Stimulated activated effector memory CD8-positive, alpha-beta T cell treated with anti-CD3 and anti-CD28 coated beads, Interleukin-12 subunit alpha, Interleukin-12 subunit beta, amount 100 ng/mL, for 72 hours (primary cell): Measurements from ENCODE around the gene ERAP2.
"Not testable (repeated sequence)": the region's sequence is repeated elsewhere in the genome, so short reads cannot be mapped to it uniquely, and the experiment has no call there.

Experiments
- ATAC-seq: fragments of 150-1000 bp; cut with Tn5 transposase; 2 replicates; pipeline ENCODE4 v1.10.0; 2021
- DNase-seq, 2 donors: peaks; one replicate each; pipeline ENCODE4 v3.0.0; 2021 to 2022; ENCODE audit warnings: low spot score in 2 of 2
- H3K27ac Mint-ChIP-seq: one replicate; pipeline ENCODE4 v1.8.0; 2022; ENCODE audit warnings: mild to moderate bottlenecking, mixed read lengths
- H3K36me3 Mint-ChIP-seq: one replicate; pipeline ENCODE4 v1.8.0; 2022; ENCODE audit warnings: mild to moderate bottlenecking, mixed read lengths
- H3K4me1 Mint-ChIP-seq: one replicate; pipeline ENCODE4 v1.8.0; 2022; ENCODE audit warnings: mixed read lengths
- H3K4me3 Mint-ChIP-seq: one replicate; pipeline ENCODE4 v1.8.0; 2022; ENCODE audit warnings: mild to moderate bottlenecking, mixed read lengths
- H3K9me3 Mint-ChIP-seq: one replicate; pipeline ENCODE4 v1.8.0; 2022; ENCODE audit warnings: mixed read lengths

Gene ERAP2

GRCh38 chr5:96930058-96930457, 53.8 kb downstream of the ERAP2 start:
- Mint-ChIP-seq H3K36me3 (peaks cover 14% of the 10 kb centered on the region), H3K9me3 (no peaks in the 10 kb centered on the region), H3K4me3 (no peak overlapping the region), H3K27ac (no peak overlapping the region), H3K4me1 (peaks cover 50% of the 10 kb centered on the region)
- no peak for DNase-seq
- no peak for ATAC-seq

- Mint-ChIP-seq H3K27ac (no peak overlapping the region), H3K4me1 (peaks cover 50% of the 10 kb centered on the region), H3K9me3 (no peaks in the 10 kb centered on the region), H3K36me3 (peaks cover 20% of the 10 kb centered on the region), H3K4me3 (no peak overlapping the region)
- ATAC-seq (no peak), DNase-seq (no peak)
Measured at GRCh38 chr5:96930589-96930988, 54.3 kb downstream of the ERAP2 start.

GRCh38 chr5:96931037-96931436, 54.7 kb downstream of the ERAP2 start:
- Mint-ChIP-seq H3K4me1 (peaks cover 50% of the 10 kb centered on the region), H3K36me3 (peaks cover 24% of the 10 kb centered on the region)
- ATAC-seq, H3K27ac Mint-ChIP-seq, H3K9me3 Mint-ChIP-seq, DNase-seq, H3K4me3 Mint-ChIP-seq: not testable (repeated sequence)

GRCh38 chr5:96931605-96932004, 55.3 kb downstream of the ERAP2 start:
- Mint-ChIP-seq H3K27ac (no peak overlapping the region), H3K4me1 (peaks cover 50% of the 10 kb centered on the region), H3K9me3 (no peaks in the 10 kb centered on the region), H3K36me3 (peaks cover 24% of the 10 kb centered on the region), H3K4me3 (peak overlapping the region; percentile 76)
- DNase-seq (no peak), ATAC-seq (no peak)

GRCh38 chr5:96932026-96932425, 55.7 kb downstream of the ERAP2 start:
- ATAC-seq: no peak
- Mint-ChIP-seq H3K36me3 (peaks cover 24% of the 10 kb centered on the region), H3K4me3 (peak overlapping the region; percentile 76), H3K27ac (no peak overlapping the region), H3K4me1 (peaks cover 52% of the 10 kb centered on the region), H3K9me3 (no peaks in the 10 kb centered on the region)
- no peak for DNase-seq

- Mint-ChIP-seq H3K27ac (peak overlapping the region; percentile 93), H3K36me3 (peaks cover 24% of the 10 kb centered on the region), H3K9me3 (no peaks in the 10 kb centered on the region), H3K4me1 (peaks cover 69% of the 10 kb centered on the region), H3K4me3 (peak overlapping the region; percentile 76)
- no peak for ATAC-seq
- DNase-seq: peak in 1 of 2 donors; percentile 58
Measured at GRCh38 chr5:96933764-96934707, 57.7 kb downstream of the ERAP2 start.

DNA sequence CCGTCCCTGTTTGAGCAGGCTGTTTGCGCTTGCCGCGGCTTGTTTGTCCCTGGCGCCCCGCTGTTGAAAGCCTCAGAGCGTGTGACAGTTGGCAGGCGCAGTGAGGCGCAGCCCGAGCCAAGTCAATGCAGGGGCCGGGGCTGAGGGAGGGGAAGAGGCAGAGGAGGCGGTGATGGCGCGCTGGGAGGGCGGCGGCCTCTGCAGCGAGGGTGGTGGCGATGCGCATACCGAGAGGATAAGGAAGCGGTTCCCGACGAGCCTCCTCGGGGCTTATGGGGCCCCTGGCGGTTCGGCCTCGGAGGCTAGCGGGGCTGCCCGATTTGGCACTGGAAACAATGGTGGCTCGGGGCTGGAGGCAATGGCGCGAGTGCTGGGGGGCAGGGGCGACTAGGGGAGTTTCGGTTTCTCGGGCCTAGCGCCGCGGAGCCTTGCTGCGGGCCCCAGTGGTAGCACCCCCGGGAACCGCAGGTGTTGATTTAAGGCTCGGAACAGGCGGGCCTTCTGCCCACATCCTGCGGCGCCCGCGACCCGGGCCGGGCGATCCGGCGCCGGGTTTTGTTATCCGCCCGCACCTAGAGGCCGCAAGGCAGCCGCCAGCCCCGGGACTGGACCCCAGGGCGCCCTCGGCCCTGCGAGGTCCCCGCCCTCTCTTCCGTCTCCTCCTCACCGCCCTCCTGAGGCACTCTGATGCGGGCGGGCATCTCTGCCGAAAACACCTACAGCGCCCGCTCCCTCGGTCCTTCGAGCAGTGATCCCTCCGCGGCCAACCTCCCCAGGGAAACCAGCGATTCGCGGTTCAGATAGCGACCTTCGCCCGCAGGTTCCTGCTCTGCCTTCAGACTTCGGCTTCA, 58.6 kb downstream of the ERAP2 start:
- ATAC-seq (peak; percentile 85), DNase-seq (peak; percentile 98)
- Mint-ChIP-seq H3K27ac (peak overlapping the region; percentile 93), H3K9me3 (no peaks in the 10 kb centered on the region), H3K36me3 (peaks cover 24% of the 10 kb centered on the region), H3K4me1 (peaks cover 65% of the 10 kb centered on the region), H3K4me3 (peak overlapping the region; percentile 76)

DNA sequence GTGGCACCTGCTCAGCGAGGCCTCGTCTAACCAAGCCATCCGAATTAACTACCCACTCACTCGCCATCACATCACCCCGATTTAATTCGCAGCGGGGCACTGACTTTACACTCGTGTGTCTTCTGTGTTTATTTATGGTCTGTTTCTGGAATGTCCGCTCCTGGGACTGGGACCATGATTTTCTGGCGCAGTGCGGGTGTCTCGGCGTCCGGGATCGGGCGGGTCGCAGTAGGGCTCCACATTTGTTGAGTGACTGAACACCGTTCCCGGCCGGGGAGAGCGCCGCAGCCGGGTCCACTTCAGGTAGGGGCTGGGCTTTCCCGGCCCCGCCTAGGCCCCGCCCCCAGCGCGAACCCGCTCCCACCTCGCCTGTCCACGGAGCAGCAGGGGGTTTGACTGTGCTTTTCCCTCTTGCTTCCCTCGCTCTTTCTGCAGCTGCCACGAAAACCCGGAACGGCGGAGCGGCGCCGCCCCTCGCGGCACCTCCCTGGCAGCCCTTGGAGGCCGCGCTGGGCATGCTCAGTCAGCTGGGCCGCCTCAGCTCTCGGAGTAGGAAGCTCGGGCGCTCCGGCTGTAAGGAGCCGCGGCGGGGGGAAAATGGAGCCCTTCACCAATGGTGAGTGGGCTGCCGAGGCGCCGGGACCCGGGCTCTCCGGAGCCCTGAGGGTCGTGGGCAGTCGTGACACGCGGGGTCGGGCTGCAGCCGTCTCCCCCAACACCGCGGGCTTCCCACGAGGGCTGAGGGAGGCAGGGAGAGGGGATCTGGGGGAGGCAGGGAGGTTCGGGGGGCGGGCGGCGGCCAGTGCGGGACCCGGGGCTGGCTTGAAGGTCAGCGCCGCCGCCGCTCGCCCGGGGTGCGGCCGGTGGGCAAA, 59.5 kb downstream of the ERAP2 start, which contains the start of gene LNPEP:
Gene LNPEP (plus strand): TSS at position 522 of the 872 bp plus-strand sequence. CDS start 76 bp downstream, at position 598.
- peak; percentile 90 to 97 for DNase-seq
- Mint-ChIP-seq H3K4me1 (peaks cover 66% of the 10 kb centered on the region), H3K27ac (peak within 1 kb of the TSS; percentile 93), H3K4me3 (peak within 1 kb of the TSS; percentile 76), H3K9me3 (no peaks in the 10 kb centered on the region), H3K36me3 (peaks cover 29% of the 10 kb centered on the region)
- peak; percentile 75 for ATAC-seq

DNA sequence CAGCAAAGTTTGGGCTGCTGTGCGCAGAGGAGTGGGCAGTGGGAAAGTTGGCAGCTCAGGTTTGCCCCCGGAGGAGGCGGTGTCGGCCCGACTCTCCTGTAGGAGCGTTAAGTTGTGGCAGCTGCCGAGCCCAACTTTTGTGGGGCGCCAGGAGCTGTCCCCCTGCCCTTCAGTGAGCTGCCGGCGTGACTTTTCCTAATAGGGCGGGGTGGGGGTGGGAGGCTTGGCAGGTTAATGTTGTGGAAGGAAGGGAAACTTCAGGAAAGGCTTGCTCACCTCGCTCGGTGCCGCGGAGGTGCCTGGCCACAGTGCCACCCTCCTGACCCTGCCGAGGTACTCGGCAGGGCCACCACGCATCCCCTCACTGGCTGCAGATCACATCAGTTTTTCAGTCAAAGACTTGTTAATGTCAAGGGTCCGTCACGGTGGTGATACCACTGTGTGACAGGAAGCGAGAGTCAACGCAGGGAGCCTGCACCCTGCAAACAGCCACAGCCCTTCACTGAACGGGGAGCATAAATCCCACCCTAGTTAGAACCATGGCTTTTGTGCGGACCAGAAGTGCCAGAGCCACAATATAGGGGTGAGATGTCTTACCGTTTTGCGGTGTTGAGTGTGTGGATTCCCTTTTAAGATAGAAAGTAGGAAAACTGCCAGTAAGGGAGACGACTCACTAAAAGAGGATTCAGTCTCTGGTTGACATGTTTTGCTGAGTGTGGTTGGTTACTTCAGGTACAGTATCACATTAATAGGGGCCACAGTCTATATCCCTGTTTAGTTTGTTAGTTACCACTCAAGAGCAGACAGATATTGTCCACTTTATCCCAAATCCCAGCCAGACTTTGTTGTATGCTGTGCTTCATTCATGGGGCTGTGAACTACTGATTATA, 60.4 kb downstream of the ERAP2 start:
- ATAC-seq: peak; percentile 41
- DNase-seq: peak; percentile 21 to 77
- peaks cover 29% of the 10 kb centered on the region for H3K36me3 Mint-ChIP-seq

GRCh38 chr5:96940586-96940985, 64.3 kb downstream of the ERAP2 start:
- Mint-ChIP-seq H3K4me1 (peaks cover 62% of the 10 kb centered on the region), H3K27ac (peak overlapping the region; percentile 74), H3K4me3 (no peak overlapping the region), H3K9me3 (no peaks in the 10 kb centered on the region), H3K36me3 (peaks cover 10% of the 10 kb centered on the region)
- ATAC-seq (no peak), DNase-seq (no peak)

More for the DNA sequence above, 60.4 kb downstream of the ERAP2 start:
- Mint-ChIP-seq H3K27ac (peak overlapping the region; percentile 93), H3K9me3 (no peaks in the 10 kb centered on the region), H3K4me3 (peak overlapping the region; percentile 76), H3K4me1 (peaks cover 66% of the 10 kb centered on the region)

DNA sequence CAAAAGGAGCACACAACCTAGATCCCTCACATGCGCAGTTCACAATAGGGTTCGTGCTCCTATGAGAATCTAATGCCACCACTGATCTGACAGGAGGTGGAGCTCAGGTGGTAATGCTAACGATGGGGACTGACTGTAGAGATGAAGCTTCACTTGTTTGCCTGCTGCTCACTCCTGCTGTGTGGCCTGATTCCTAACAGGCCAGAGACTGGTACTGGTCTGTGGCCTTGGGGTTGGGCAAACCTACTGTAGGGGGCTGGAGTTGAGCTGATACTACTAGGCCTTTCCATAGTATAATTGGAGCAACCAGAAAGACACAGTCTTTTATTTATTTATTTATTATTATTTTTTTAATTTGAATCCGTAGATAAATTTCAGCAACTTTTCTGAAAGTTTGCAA, 64.8 kb downstream of the ERAP2 start:
- Mint-ChIP-seq H3K4me1 (peaks cover 68% of the 10 kb centered on the region), H3K36me3 (peaks cover 5% of the 10 kb centered on the region), H3K4me3 (no peak overlapping the region), H3K27ac (no peak overlapping the region), H3K9me3 (no peaks in the 10 kb centered on the region)
- ATAC-seq (no peak), DNase-seq (no peak)

GRCh38 chr5:96942078-96942477, 65.8 kb downstream of the ERAP2 start:
- no peaks in the 10 kb centered on the region for H3K9me3 Mint-ChIP-seq
- H3K4me3 Mint-ChIP-seq: no peak overlapping the region
- H3K4me1 Mint-ChIP-seq: peaks cover 68% of the 10 kb centered on the region
- ATAC-seq (peak; percentile 69), DNase-seq (no peak)
- no peak overlapping the region for H3K27ac Mint-ChIP-seq
- H3K36me3 Mint-ChIP-seq: peaks cover 5% of the 10 kb centered on the region

- Mint-ChIP-seq H3K4me1 (peaks cover 62% of the 10 kb centered on the region), H3K36me3 (peaks cover 9% of the 10 kb centered on the region), H3K27ac (no peak overlapping the region), H3K9me3 (no peaks in the 10 kb centered on the region), H3K4me3 (no peak overlapping the region)
- DNase-seq: no peak
- no peak for ATAC-seq
Measured at GRCh38 chr5:96942911-96943310, 66.6 kb downstream of the ERAP2 start.

DNA sequence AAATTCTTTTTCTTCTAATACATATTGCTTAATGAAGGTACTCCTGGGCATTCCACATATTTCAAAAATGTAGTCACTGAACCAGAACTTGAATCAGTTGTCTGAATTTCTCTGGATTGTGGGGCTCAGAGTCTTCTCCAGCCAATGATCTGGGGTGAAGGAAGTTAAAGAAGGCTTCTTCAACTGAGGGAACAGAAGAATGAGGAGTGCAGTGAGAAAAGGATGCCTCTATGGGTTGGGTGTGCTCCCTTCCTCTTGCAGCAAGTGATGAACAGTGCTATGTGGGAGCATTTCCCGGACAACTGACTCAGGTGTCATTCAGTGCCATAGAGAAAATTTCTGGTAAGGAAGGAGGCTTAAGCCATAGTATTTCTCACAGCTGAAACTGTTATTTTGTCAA, 67.5 kb downstream of the ERAP2 start:
- Mint-ChIP-seq H3K4me1 (peaks cover 53% of the 10 kb centered on the region), H3K9me3 (no peaks in the 10 kb centered on the region), H3K36me3 (peaks cover 11% of the 10 kb centered on the region), H3K27ac (no peak overlapping the region), H3K4me3 (no peak overlapping the region)
- ATAC-seq: no peak
- DNase-seq: no peak
